Colonic mucosa (tissue), 4 donors: ENCODE data around the gene KIF6. TPM values are rescaled to one million over a fixed set of nuclear protein-coding genes. Genes with fewer than 3 reads are reported as not detected.
"Not testable (repeated sequence)": the region's sequence is repeated elsewhere in the genome, so short reads cannot be mapped to it uniquely, and the experiment has no call there.

Experiments used
- DNase-seq: peaks from one replicate; pipeline ENCODE4 v3.0.0-alpha.2; 2020
- H3K27ac ChIP-seq: fragments of 200-600 bp; one replicate; pipeline ENCODE4 v1.8.0; 2021
- H3K27me3 ChIP-seq: fragments of 200-600 bp; one replicate; pipeline ENCODE4 v1.8.0; 2021
- H3K36me3 ChIP-seq: fragments of 200-600 bp; one replicate; pipeline ENCODE4 v1.8.0; 2021
- H3K4me1 ChIP-seq: fragments of 200-600 bp; one replicate; pipeline ENCODE4 v1.8.0; 2021; ENCODE audit warnings: mild to moderate bottlenecking
- H3K4me3 ChIP-seq: fragments of 200-600 bp; one replicate; pipeline ENCODE4 v1.8.0; 2021
- H3K9ac ChIP-seq, 2 donors: one replicate each; pipeline ENCODE4 v1.7.0; 2013; ENCODE audit warnings: control low read depth in 2 of 2, low read depth in 2 of 2, low read length in 2 of 2
- H3K9me3 ChIP-seq: fragments of 200-600 bp; one replicate; pipeline ENCODE4 v1.8.0; 2021
- CTCF ChIP-seq: fragments of 200-600 bp; IDR thresholded peaks from one replicate; pipeline ENCODE4 v1.8.0; 2022; ENCODE audit warnings: antibody characterized with exemption, mild to moderate bottlenecking
- intact Hi-C: fragments of 100-400 bp; cut with DNase I; formaldehyde crosslinking; loops from one replicate; pipeline ENCODE4 v1.14.1; 2022
- total RNA-seq, 2 donors: library from RNA; stranded (reverse); fragmentation: NEBNext Ultra II Directional in 1 of 2; extraction: Animal tissue kit (Norgen Biotek cat#: 25700) in 1 of 2; gene quantifications; one replicate each; pipeline ENCODE4 v1.2.1, GENCODE V29; 2021
- donor health status: healthy.
- donor health status: DM: no; HTN: no; CAD: no.
- donor health status: DM: no; HTN: no; CAD: no.

Gene KIF6
- total RNA-seq, 2 donors from 2014 or later, result 0.08 to 0.17 TPM

- H3K27ac ChIP-seq, result no peak overlapping the region
- no peak for DNase-seq
- no peak overlapping the region for H3K4me3 ChIP-seq
- intact Hi-C loops, result no loop called here
- H3K27me3 ChIP-seq, result no peaks in the 10 kb centered on the region
- H3K9me3 ChIP-seq, result no peaks in the 10 kb centered on the region
- H3K9ac ChIP-seq, result no peak overlapping the region
- no peak for TF ChIP-seq CTCF
- no peaks in the 10 kb centered on the region for H3K4me1 ChIP-seq
- H3K36me3 ChIP-seq, result no peaks in the 10 kb centered on the region
Measured at GRCh38 chr6:39684790-39685488, 40.3 kb downstream of the KIF6 start.

GRCh38 chr6:39681674-39682121 is 43.5 kb downstream of the KIF6 start:
- Histone ChIP-seq H3K9ac (no peak overlapping the region), H3K36me3 (no peaks in the 10 kb centered on the region), H3K27me3 (no peaks in the 10 kb centered on the region), H3K4me3 (no peak overlapping the region), H3K4me1 (no peaks in the 10 kb centered on the region), H3K27ac (no peak overlapping the region), H3K9me3 (no peaks in the 10 kb centered on the region)
- no peak for DNase-seq
- TF ChIP-seq CTCF, result no peak
- intact Hi-C loops, result no loop called here

- no peak for TF ChIP-seq CTCF
- Histone ChIP-seq H3K4me1 (no peaks in the 10 kb centered on the region), H3K9me3 (no peaks in the 10 kb centered on the region), H3K9ac (no peak overlapping the region), H3K27ac (no peak overlapping the region), H3K27me3 (no peaks in the 10 kb centered on the region), H3K4me3 (no peak overlapping the region), H3K36me3 (no peaks in the 10 kb centered on the region)
- intact Hi-C loops, result no loop called here
- no peak for DNase-seq
Measured at GRCh38 chr6:39678914-39679313, 46.3 kb downstream of the KIF6 start.

GRCh38 chr6:39677318-39677717 is 47.9 kb downstream of the KIF6 start:
- H3K4me1 ChIP-seq, intact Hi-C loops, H3K9me3 ChIP-seq, DNase-seq, H3K27me3 ChIP-seq, H3K36me3 ChIP-seq, H3K27ac ChIP-seq, H3K9ac ChIP-seq, H3K4me3 ChIP-seq: not testable (repeated sequence)

GRCh38 chr6:39670519-39670918 is 54.7 kb downstream of the KIF6 start:
- H3K27me3 ChIP-seq, result no peaks in the 10 kb centered on the region
- H3K27ac ChIP-seq, result no peak overlapping the region
- H3K4me3 ChIP-seq, result no peak overlapping the region
- intact Hi-C loops, result no loop called here
- no peaks in the 10 kb centered on the region for H3K36me3 ChIP-seq
- no peak for TF ChIP-seq CTCF
- no peak for DNase-seq
- H3K9ac ChIP-seq, result no peak overlapping the region
- no peaks in the 10 kb centered on the region for H3K4me1 ChIP-seq
- no peaks in the 10 kb centered on the region for H3K9me3 ChIP-seq

- Histone ChIP-seq H3K4me3 (no peak overlapping the region), H3K4me1 (no peaks in the 10 kb centered on the region), H3K27me3 (no peaks in the 10 kb centered on the region), H3K27ac (no peak overlapping the region), H3K9me3 (no peaks in the 10 kb centered on the region), H3K9ac (no peak overlapping the region), H3K36me3 (no peaks in the 10 kb centered on the region)
- DNase-seq, result no peak
- no peak for TF ChIP-seq CTCF
- intact Hi-C loops, result no loop called here
Measured at GRCh38 chr6:39669973-39670342, 55.2 kb downstream of the KIF6 start.
